Measurements from ENCODE around the gene MBTPS1. TPM values are rescaled to one million over a fixed set of nuclear protein-coding genes. Genes with fewer than 3 reads are reported as not detected.

The MBTPS1 gene
- total RNA-seq, 1 donor from 2014 or later: 88.7 TPM

DNA sequence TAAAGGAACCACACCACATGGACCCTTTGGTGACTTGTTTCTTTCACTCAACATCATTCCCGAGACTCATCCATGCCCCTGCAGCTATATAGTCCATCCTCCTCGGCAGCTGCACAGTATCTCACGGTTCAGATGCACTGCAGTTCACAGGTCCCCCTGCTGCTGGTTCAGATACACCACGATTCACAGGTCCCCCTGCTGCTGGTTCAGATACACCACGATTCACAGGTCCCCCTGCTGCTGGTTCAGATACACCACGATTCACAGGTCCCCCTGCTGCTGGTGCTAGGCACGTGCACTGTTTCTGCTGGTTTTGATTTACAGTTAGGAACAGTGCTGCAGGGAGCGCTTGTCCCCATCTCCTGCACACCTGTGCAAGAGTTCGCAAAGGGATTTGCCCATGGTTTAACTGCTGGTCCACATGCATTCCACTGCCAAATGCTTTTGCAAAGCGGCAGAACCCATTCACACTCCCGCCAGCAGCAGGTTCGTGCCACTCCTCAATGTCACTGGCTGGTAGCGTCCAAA is 24.5 kb upstream of the MBTPS1 start:
- no peak overlapping the region for H3K4me3 Mint-ChIP-seq (ENCODE audit: unreplicated experiment)

GRCh38 chr16:84139628-84140258 is 23.0 kb upstream of the MBTPS1 start:
- H3K4me1 Mint-ChIP-seq (ENCODE audit: low read depth): peaks cover 41% of the 10 kb centered on the region
- TF ChIP-seq, protein P1, sequence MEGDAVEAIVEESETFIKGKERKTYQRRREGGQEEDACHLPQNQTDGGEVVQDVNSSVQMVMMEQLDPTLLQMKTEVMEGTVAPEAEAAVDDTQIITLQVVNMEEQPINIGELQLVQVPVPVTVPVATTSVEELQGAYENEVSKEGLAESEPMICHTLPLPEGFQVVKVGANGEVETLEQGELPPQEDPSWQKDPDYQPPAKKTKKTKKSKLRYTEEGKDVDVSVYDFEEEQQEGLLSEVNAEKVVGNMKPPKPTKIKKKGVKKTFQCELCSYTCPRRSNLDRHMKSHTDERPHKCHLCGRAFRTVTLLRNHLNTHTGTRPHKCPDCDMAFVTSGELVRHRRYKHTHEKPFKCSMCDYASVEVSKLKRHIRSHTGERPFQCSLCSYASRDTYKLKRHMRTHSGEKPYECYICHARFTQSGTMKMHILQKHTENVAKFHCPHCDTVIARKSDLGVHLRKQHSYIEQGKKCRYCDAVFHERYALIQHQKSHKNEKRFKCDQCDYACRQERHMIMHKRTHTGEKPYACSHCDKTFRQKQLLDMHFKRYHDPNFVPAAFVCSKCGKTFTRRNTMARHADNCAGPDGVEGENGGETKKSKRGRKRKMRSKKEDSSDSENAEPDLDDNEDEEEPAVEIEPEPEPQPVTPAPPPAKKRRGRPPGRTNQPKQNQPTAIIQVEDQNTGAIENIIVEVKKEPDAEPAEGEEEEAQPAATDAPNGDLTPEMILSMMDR (IDR thresholded peaks at IDR 0.05): no peak
- H3K4me3 Mint-ChIP-seq (ENCODE audit: unreplicated experiment): no peak overlapping the region

More for the DNA sequence above, 24.5 kb upstream of the MBTPS1 start:
- Mint-ChIP-seq H3K27me3 (ENCODE audit: low read depth) (no peaks in the 10 kb centered on the region), H3K9me3 (ENCODE audit: low read depth) (no peaks in the 10 kb centered on the region), H3K36me3 (ENCODE audit: low read depth) (peaks cover 2% of the 10 kb centered on the region), H3K4me1 (ENCODE audit: low read depth) (peaks cover 32% of the 10 kb centered on the region), H3K27ac (ENCODE audit: unreplicated experiment) (no peak overlapping the region)
- no peak for DNase-seq (ENCODE audit: low spot score)
- TF ChIP-seq, protein P1 (IDR thresholded peaks at IDR 0.05): peak; percentile 17

GRCh38 chr16:84138824-84139627 is 22.3 kb upstream of the MBTPS1 start:
- TF ChIP-seq, protein P1 (IDR thresholded peaks at IDR 0.05): no peak
- peaks cover 37% of the 10 kb centered on the region for H3K4me1 Mint-ChIP-seq (ENCODE audit: low read depth)
- no peaks in the 10 kb centered on the region for H3K9me3 Mint-ChIP-seq (ENCODE audit: low read depth)
- no peak overlapping the region for H3K4me3 Mint-ChIP-seq (ENCODE audit: unreplicated experiment)
- H3K36me3 Mint-ChIP-seq (ENCODE audit: low read depth): peaks cover 2% of the 10 kb centered on the region
- DNase-seq (ENCODE audit: low spot score): no peak
- H3K27me3 Mint-ChIP-seq (ENCODE audit: low read depth): no peaks in the 10 kb centered on the region
- peak overlapping the region; percentile 67 for H3K27ac Mint-ChIP-seq (ENCODE audit: unreplicated experiment)

More at GRCh38 chr16:84139628-84140258, 23.0 kb upstream of the MBTPS1 start:
- no peak for DNase-seq (ENCODE audit: low spot score)
- Mint-ChIP-seq H3K9me3 (ENCODE audit: low read depth) (no peaks in the 10 kb centered on the region), H3K36me3 (ENCODE audit: low read depth) (peaks cover 2% of the 10 kb centered on the region), H3K27ac (ENCODE audit: unreplicated experiment) (no peak overlapping the region), H3K27me3 (ENCODE audit: low read depth) (no peaks in the 10 kb centered on the region)

DNA sequence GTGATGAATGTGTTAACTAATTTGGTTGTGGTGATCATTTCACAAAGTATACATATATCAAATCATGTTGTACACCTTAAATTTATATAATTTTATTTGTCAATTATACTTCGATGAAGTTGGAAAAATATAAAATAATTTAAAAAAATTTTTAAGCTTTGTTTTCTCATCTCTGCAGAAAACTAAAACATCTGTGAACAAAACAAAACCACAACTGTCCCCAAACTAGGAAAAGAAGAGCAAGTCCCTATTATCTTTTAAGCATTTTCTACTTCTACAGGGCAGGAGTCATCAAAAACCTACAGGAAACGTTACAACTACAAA is 21.7 kb upstream of the MBTPS1 start:
- Mint-ChIP-seq H3K4me1 (ENCODE audit: low read depth) (peaks cover 34% of the 10 kb centered on the region), H3K36me3 (ENCODE audit: low read depth) (peaks cover 2% of the 10 kb centered on the region), H3K27ac (ENCODE audit: unreplicated experiment) (peak overlapping the region; percentile 67), H3K4me3 (ENCODE audit: unreplicated experiment) (no peak overlapping the region), H3K27me3 (ENCODE audit: low read depth) (no peaks in the 10 kb centered on the region), H3K9me3 (ENCODE audit: low read depth) (no peaks in the 10 kb centered on the region)
- TF ChIP-seq, protein P1 (IDR thresholded peaks at IDR 0.05): no peak
- DNase-seq (ENCODE audit: low spot score): no peak

DNA sequence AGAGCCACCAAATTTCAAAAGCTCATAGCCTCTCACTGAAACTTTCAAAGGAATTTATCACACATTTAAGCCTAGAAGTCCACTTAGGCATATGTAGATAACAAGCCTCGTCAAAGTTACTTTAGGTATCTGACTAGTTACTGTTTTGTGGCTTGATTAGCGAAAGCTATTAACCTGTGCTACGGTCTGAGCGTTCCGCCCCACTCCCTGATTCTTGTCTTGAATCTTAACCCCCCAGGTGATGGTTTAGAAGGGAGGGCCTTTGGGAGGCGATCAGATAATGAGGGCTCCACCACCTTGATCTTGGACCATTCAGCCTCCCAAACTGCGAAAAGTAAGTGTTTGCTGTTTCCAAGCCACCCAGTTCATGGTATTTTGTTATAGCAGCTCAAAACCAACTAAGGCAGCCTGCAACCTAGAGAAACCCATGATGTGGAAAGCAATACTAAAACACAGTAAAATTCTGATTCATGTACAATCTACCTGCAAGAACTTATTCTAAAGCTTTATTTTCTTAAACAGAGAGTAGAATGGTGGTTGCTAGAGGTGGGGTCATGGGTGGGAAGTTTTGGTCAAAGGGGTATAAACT is 21.1 kb upstream of the MBTPS1 start:
- Mint-ChIP-seq H3K4me1 (ENCODE audit: low read depth) (peaks cover 36% of the 10 kb centered on the region), H3K4me3 (ENCODE audit: unreplicated experiment) (no peak overlapping the region), H3K27ac (ENCODE audit: unreplicated experiment) (no peak overlapping the region), H3K27me3 (ENCODE audit: low read depth) (no peaks in the 10 kb centered on the region), H3K9me3 (ENCODE audit: low read depth) (no peaks in the 10 kb centered on the region), H3K36me3 (ENCODE audit: low read depth) (peaks cover under 1% of the 10 kb centered on the region)
- no peak for DNase-seq (ENCODE audit: low spot score)
- TF ChIP-seq, protein P1 (IDR thresholded peaks at IDR 0.05): no peak
